Measurements from ENCODE around the gene ITGB6.

The ITGB6 gene

GRCh38 chr2:160050147-160050546 is 149.9 kb downstream of the ITGB6 start:
- DNase-seq (ENCODE audit: low read depth in 1 of 2, low spot score in 1 of 2) = no peak
- Histone ChIP-seq H3K27ac (replicated peaks) (no peak overlapping the region), H3K4me3 (replicated peaks; ENCODE audit: insufficient read depth, low read length) (no peak overlapping the region), H3K27me3 (ENCODE audit: insufficient read depth, poor library complexity, severe bottlenecking) (peaks cover 13% of the 10 kb centered on the region)
- TF ChIP-seq GABPA (IDR thresholded peaks at IDR 0.05; ENCODE audit: low read depth) = no peak
- TF ChIP-seq POLR2AphosphoS5 (IDR thresholded peaks at IDR 0.05; ENCODE audit: low read depth) = no peak
- TF ChIP-seq CTCF (IDR thresholded peaks at IDR 0.05; ENCODE audit: insufficient read depth, low read length) = no peak
- TF ChIP-seq SPI1 (IDR thresholded peaks at IDR 0.05; ENCODE audit: borderline replicate concordance, low read depth) = no peak
- no peak for TF ChIP-seq REST (IDR thresholded peaks at IDR 0.05; ENCODE audit: insufficient replicate concordance, low read depth)
